Immature natural killer cell (primary cell): ENCODE data around the gene TTLL6. TPM values are rescaled to one million over a fixed set of nuclear protein-coding genes. Genes with fewer than 3 reads are reported as not detected.
"Not testable (repeated sequence)": the region's sequence is repeated elsewhere in the genome, so short reads cannot be mapped to it uniquely, and the experiment has no call there.

Experiments used
- DNase-seq, 3 donors: peaks; one replicate each; pipeline ENCODE4 v3.0.0; 2022; ENCODE audit warnings: mixed read lengths in 1 of 3
- H3K27ac Mint-ChIP-seq, 6 donors: one replicate each; pipeline ENCODE4 v1.8.0; 2020; ENCODE audit warnings: mixed read lengths in 6 of 6, mild to moderate bottlenecking in 5 of 6, inconsistent platforms in 4 of 6, moderate library complexity in 3 of 6
- H3K27me3 Mint-ChIP-seq, 3 donors: one replicate each; pipeline ENCODE4 v1.8.0; 2020 to 2021; ENCODE audit warnings: low read depth in 3 of 3, mild to moderate bottlenecking in 3 of 3, mixed read lengths in 3 of 3, moderate library complexity in 3 of 3, inconsistent platforms in 1 of 3
- H3K36me3 Mint-ChIP-seq, 3 donors: one replicate each; pipeline ENCODE4 v1.8.0; 2020; ENCODE audit warnings: mixed read lengths in 3 of 3, inconsistent platforms in 2 of 3, mild to moderate bottlenecking in 2 of 3
- H3K4me1 Mint-ChIP-seq, 2 donors: one replicate each; pipeline ENCODE4 v1.8.0; 2020; ENCODE audit warnings: inconsistent platforms in 2 of 2, mild to moderate bottlenecking in 2 of 2, mixed read lengths in 2 of 2, moderate library complexity in 1 of 2
- H3K4me3 Mint-ChIP-seq, 5 donors: one replicate each; pipeline ENCODE4 v1.8.0; 2020; ENCODE audit warnings: mild to moderate bottlenecking in 5 of 5, mixed read lengths in 5 of 5, inconsistent platforms in 3 of 5, moderate library complexity in 3 of 5
- H3K9me3 Mint-ChIP-seq, 6 donors: one replicate each; pipeline ENCODE4 v1.8.0; 2020; ENCODE audit warnings: mild to moderate bottlenecking in 6 of 6, mixed read lengths in 6 of 6, inconsistent platforms in 4 of 6, moderate library complexity in 3 of 6
- polyA plus RNA-seq, 3 donors: library from polyadenylated mRNA; unstranded; fragments of 300-500 nt; fragmentation: Illumina TruSeq; gene quantifications; one replicate each; pipeline ENCODE4 v1.2.3, GENCODE V29; 2021

The TTLL6 gene
- polyA plus RNA-seq, 3 donors from 2014 or later, result not detected

DNA sequence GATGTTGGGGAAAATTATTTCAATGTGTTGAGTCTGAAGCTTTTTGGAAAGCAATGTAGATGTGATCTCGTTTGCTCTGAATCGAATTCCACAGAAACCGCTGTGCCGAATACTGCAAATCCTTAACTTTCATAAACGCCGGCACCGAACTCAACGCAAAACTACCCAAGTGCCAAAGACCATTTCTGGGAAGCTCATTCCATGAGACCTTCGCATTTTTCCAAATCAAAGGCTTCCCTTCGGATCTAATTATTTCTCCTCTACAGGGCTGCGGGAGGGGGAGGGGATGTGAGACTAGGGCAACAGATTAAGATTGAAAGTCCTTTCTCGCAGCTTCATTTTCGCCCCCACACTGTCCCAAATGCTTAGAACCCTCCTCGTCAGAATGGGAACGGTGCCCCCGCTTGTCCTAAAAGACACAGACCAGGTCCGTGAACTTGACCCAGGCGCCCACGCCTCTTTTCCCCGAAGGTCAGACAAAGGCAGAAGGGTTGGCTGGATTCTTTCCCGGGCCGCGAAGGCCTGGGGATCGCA, 98.7 kb downstream of the TTLL6 start:
- Mint-ChIP-seq H3K27ac (no peak overlapping the region), H3K36me3 (peaks cover 0 to 3% (median 0%) of the 10 kb centered on the region in 3 donors), H3K9me3 (peaks cover 0 to 2% (median 0%) of the 10 kb centered on the region in 6 donors), H3K4me1 (peaks cover 17 to 29% of the 10 kb centered on the region in 2 donors), H3K27me3 (peaks cover 40 to 59% (median 58%) of the 10 kb centered on the region in 3 donors), H3K4me3 (peak overlapping the region in 2 of 5 donors; percentile 41 to 42)
- DNase-seq, result no peak

- DNase-seq, result no peak
- Mint-ChIP-seq H3K4me3 (no peak overlapping the region), H3K27ac (no peak overlapping the region), H3K36me3 (peaks cover 0 to 3% (median 0%) of the 10 kb centered on the region in 3 donors), H3K4me1 (peaks cover 14 to 25% of the 10 kb centered on the region in 2 donors), H3K27me3 (peaks cover 39 to 56% (median 52%) of the 10 kb centered on the region in 3 donors), H3K9me3 (peaks cover 0 to 2% (median 0%) of the 10 kb centered on the region in 6 donors)
These were observed 99.4 kb downstream of the TTLL6 start for GRCh38 chr17:48717367-48718226.

DNA sequence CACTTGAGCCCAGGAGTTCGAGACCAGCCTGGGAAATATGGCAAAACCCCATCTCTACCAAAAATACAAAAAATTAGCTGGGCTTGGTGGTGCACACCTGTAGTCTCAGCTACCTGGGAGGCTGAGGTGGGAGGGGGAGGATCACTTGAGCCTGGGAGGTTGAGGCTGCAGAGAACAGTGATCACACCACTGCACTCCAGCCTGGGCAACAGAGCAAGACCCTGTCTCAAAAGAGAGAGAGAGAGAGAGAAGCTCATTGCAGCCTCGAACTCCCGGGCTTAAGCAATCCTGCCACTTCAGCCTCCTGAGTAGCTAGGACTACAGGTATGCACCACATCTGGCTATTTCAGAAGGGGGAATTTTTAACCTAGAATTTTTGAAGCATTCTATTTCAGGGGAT, 100.5 kb downstream of the TTLL6 start:
- H3K27me3 Mint-ChIP-seq, result peaks cover 41 to 47% (median 43%) of the 10 kb centered on the region in 3 donors
- not testable (repeated sequence) for H3K36me3 Mint-ChIP-seq, H3K9me3 Mint-ChIP-seq, H3K27ac Mint-ChIP-seq, DNase-seq, H3K4me3 Mint-ChIP-seq
- peaks cover 13 to 25% of the 10 kb centered on the region in 2 donors for H3K4me1 Mint-ChIP-seq

- Mint-ChIP-seq H3K36me3 (peaks cover 0 to 3% (median 0%) of the 10 kb centered on the region in 3 donors), H3K27ac (no peak overlapping the region), H3K4me3 (no peak overlapping the region), H3K4me1 (peaks cover 13 to 25% of the 10 kb centered on the region in 2 donors), H3K9me3 (peaks cover 0 to 2% (median 0%) of the 10 kb centered on the region in 6 donors), H3K27me3 (peaks cover 39 to 43% (median 40%) of the 10 kb centered on the region in 3 donors)
- no peak for DNase-seq
These were observed 101.3 kb downstream of the TTLL6 start for GRCh38 chr17:48715496-48716399.

Other genes starting within 250 kb of the TTLL6 start
- gene HOXB4, start 238.9 kb downstream of the TTLL6 start, polyA plus RNA-seq, result under 1 TPM in 2 of 3 donors, not detected in 1; 0.14 to 0.53 TPM
- under 1 TPM in 2 of 3 donors, not detected in 1; 0.26 to 0.45 TPM for gene HOXB3, start 227.0 kb downstream of the TTLL6 start, polyA plus RNA-seq
- gene HOXB5, start 223.4 kb downstream of the TTLL6 start, polyA plus RNA-seq, result not detected
- not detected for gene HOXB6, start 212.2 kb downstream of the TTLL6 start, polyA plus RNA-seq
- gene HOXB7, start 206.2 kb downstream of the TTLL6 start, polyA plus RNA-seq, result 1 to 10 TPM in 2 of 3 donors, under 1 TPM in 1; 0.39 to 1.8 (median 1.5) TPM
- not detected for gene HOXB8, start 201.9 kb downstream of the TTLL6 start, polyA plus RNA-seq
- not detected for gene HOXB9, start 190.9 kb downstream of the TTLL6 start, polyA plus RNA-seq
- gene PRAC1, start 94.7 kb downstream of the TTLL6 start, polyA plus RNA-seq, result not detected
- gene PRAC2, start 94.0 kb downstream of the TTLL6 start, polyA plus RNA-seq, result not detected
- gene HOXB13, start 88.5 kb downstream of the TTLL6 start, polyA plus RNA-seq, result not detected
- gene CALCOCO2, start 13.8 kb upstream of the TTLL6 start, polyA plus RNA-seq, result 100 to 1,000 TPM; 164 to 267 (median 199) TPM
- gene ATP5MC1, start 75.6 kb upstream of the TTLL6 start, polyA plus RNA-seq, result 100 to 1,000 TPM; 136 to 179 (median 160) TPM
- gene UBE2Z, start 91.2 kb upstream of the TTLL6 start, polyA plus RNA-seq, result 10 to 100 TPM; 62.4 to 84.3 (median 65.3) TPM
- gene SNF8, start 127.6 kb upstream of the TTLL6 start, polyA plus RNA-seq, result 100 to 1,000 TPM; 143 to 170 (median 148) TPM
- not detected for gene GIP, start 151.4 kb upstream of the TTLL6 start, polyA plus RNA-seq
- not detected for gene IGF2BP1, start 180.2 kb upstream of the TTLL6 start, polyA plus RNA-seq